ENCODE results near the gene ZCWPW1.

DNA sequence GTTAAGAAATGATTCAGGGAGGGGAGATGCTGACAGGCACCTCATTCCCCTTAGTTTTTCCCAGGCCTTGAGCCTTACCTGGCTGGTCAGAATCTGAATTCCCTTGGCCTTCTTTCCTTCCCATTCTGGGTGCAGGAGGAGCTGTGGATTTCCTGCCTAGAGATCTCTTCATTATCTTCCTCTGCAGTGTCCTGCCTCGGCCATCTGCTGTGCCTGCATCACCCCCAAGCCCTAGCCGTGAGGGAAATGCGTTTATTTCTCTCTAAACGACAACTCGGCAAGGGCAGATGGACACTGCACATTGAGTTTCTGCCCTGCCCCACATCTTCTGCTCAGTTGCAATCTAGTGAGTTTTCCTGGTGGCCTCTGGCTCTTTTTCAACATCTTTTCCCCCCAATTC lies 26.7 kb downstream of the ZCWPW1 start:
- TF ChIP-seq POLR2A (IDR thresholded peaks at IDR 0.05): no peak
- TF ChIP-seq CTCF (IDR thresholded peaks at IDR 0.05): no peak
- TF ChIP-seq EP300 (IDR thresholded peaks at IDR 0.05): no peak
- TF ChIP-seq POLR2AphosphoS5 (IDR thresholded peaks at IDR 0.05): no peak
